Measurements from ENCODE around the gene AGBL5.

Gene AGBL5

DNA sequence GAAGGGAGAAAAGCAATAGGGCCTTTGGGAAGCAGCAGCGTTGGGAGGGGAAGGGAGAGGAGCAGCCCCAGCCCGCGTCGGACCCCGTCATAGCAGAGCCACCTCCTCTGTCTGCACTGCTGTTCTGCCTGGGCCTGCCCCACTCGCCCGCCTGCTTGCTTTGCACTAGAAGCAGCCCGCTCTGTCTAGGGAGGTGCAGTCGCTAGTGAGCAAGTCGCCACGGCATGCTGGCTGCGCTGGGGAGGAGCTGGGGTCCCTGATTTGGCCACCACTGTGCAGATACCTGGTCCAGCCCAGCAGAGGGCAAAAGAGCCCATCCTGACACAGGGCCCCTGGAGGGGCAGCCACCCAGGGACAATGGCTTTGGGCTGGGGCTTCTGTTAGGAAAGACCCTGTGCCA is 26.7 kb upstream of the AGBL5 start:
- DNase-seq (ENCODE audit: low spot score), result no peak

DNA sequence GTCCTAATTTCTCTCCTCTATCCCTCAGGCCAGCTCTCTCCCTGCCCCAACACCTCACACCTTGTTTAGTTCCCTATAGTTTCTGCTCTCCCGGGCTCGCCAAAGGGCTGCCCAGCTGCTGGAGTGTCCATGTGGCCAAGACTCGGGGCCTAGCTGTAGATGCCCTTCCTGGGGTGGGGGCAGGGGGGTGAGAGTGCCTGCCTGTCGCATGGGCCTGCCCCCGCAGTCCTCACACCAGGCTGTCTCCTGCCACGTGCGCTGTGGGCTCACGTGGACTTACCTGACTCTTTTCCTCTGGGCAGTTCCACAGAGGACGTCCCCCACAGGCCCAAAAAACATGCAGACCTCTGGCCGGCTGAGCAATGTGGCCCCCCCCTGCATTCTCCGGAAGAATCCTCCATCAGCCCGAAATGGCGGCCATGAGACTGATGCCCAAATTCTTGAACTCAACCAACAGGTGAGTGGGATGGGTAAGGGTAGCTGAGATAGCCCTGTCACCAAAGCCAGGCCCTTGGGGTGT is 26.1 kb upstream of the AGBL5 start:
- no peak for DNase-seq (ENCODE audit: low spot score)

DNA sequence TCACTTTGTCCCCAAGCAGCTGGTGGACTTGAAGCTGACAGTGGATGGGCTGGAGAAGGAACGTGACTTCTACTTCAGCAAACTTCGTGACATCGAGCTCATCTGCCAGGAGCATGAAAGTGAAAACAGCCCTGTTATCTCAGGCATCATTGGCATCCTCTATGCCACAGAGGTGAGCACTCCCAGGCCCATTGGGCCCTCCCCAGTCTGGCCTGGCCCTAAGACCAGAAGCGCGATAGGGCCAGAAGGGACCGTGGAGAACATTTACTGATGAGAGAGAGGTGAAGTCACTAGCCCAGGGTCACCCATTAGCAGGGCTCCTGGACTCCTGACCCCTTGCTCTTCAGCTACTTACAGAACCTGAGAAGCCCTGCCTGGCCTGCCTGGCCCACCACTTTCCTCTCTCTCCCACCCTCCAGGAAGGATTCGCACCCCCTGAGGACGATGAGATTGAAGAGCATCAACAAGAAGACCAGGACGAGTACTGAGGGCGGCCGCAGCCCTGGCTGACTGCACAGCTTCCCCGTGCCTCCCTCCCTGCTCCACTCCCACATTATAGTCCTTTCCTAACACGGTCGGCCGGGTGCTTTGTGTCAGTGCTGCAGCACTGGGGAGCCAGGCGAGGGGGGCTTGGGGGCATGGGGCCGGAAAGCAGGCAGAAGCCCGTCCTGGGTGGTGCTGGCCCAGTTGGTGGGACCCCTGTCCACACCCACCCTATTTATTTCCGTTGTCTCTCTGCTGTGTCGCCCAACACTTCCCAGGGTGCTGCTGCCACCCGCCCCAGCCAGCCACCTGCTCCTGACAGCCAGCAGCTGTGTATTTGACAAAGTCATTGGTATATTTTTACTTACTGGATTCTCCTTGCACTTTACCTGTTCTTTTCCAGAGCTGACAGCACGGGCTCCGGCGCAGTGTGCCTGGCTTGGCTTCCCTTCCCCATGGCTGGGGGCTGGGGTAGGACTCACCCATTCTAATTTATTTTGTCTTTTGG is 25.3 kb upstream of the AGBL5 start:
- DNase-seq (ENCODE audit: low spot score), result no peak

DNA sequence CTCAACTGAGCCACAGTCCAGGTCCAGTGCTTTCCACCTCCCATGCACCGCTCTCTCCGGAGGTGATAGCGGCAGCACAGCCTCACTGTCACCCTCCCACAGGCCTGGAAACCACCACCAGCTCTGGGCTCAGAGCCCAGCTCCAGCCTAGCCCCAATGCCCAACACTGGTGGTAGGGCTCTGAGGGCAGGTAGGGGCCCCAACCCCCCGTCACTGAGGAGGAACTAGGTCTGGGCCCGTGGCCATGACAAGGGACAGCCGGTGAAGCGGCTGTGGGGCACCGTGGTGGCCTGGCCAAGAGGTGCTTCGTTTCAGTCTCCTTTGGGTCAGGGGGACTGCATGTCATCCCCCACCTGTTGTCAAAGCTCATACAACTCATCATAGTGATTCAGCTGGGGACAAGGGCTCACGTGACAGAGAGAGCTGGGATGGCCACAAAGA is 24.2 kb upstream of the AGBL5 start:
- no peak for DNase-seq (ENCODE audit: low spot score)

DNA sequence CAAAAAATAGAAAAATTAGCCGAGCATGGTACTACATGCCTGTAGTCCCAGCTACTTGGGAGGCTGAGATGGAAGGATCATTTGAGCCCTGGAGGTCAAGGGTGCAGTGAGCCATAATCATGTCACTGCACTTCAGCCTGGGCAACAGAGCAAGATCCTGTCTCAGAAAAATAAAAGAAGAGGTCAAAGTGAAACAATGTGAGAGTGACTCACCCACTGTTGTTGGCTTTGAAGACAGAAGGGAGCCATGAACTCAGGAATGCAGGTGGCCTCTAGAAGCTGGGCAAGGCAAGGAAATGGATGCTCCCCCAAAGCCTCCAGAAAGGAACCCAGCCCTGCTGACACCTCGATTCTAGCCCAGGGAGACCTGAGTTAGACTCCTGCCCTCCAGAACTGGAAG is 22.4 kb upstream of the AGBL5 start:
- DNase-seq (ENCODE audit: low spot score), result no peak

DNA sequence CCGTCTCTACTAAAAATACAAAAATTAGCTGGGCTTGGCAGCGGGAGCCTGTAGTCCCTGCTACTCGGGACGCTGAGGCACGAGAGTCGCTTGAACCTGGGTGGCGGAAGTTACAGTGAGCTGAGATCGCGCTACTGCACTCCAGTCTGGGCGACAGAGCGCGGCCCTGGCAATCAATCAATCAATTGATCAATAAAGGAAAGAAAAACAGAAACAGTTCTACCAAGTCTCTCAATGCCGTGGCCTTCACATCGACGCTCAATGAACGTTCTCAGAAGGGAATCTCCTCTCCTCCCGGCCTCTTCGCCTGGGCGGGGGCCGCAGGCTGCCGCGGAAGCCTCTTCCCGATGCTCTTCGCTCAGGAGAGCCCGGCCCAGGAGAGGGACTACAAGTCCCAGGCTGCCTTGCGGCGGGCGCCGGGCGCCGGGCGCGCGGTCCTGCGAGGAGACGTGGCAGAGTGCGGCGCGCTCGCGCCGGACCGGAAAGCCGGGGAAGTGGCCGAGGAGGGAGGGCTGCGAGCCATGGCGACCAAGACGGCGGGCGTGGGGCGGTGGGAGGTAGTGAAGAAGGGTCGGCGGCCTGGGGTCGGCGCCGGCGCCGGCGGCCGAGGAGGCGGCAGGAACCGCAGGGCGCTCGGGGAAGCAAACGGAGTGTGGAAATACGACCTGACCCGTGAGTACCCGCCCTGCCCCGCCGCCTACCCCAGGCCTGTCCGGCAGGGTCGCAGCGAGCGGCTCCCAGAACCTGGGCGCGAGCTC is 18.8 kb upstream of the AGBL5 start, which contains the start of gene TMEM214:
TSS of gene TMEM214 (plus strand) at position 471 of the 758 bp plus-strand sequence. CDS start at position 522, 51 bp downstream.
- peak; percentile 90 for DNase-seq (ENCODE audit: low spot score)

DNA sequence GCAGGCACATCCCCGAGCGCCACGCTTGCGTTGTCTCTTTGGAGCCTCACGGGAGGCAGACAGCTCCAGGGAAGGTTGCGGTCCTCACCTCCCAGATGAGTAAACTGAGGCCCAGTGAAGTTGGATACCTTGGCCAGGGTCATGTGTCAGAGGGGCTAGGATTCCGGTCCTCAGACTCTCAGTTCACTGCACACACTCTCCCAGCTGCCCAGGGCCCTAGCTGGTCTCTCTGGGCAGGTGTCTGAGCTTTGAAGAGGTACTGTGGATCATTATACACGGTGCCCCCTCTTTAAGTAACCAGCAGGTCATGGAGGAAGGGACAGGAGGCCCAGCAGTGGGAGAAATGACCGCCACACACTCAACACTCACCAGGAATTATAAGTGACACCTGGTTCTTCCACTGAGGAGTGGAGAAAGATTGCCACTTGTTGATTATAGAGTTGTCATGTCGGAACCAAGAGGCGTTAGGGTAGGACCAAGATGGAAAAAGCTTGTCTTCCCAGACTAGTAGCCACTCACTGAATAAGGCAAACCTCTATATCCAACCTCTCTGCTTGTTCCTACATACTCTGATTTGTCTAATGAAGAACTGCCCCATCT is 18.1 kb upstream of the AGBL5 start:
- no peak for DNase-seq (ENCODE audit: low spot score)

DNA sequence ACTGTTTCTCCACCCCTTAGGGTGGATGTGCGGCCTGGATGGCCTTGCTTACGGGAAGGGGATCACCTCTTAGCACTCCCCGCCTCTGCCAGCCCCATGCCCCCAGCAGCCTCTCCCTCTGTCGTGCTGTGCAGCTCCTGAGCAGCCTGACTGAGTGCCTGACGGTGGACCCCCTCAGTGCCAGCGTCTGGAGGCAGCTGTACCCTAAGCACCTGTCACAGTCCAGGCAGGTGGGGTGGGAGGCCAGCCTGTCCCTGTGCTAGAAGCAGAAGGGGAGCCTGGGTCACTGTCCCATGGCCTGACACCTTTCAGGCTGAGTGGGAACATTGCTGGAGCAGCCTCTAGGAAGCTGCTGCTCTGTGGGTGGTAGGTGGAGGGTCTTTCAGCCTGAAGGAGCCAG is 13.5 kb upstream of the AGBL5 start:
- DNase-seq (ENCODE audit: low spot score), result no peak

DNA sequence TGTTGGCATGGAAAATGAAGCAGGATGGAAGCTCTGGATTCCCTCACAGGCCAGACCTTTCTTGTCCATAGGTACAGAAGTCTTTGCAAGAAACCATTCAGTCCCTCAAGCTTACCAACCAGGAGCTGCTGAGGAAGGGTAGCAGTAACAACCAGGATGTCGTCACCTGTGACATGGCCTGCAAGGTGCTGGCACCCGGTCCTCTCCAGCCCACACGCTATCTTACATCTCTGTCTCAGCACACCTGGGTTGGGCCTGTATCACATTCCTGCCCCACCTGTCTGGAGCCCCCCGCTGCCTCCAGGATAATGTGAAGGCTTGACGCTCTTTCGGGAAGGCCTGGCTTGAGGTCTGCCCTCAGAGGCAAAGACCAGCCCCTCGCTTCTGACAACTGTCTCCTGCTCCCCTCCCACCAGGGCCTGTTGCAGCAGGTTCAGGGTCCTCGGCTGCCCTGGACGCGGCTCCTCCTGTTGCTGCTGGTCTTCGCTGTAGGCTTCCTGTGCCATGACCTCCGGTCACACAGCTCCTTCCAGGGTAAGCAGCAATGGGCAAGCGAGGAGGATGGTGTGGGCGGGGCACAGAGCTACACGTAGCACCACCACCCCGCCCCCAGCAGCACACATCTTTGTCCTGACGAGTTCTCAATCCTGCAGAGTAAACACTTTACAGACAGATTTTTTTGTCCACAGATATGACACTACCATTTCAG is 12.7 kb upstream of the AGBL5 start:
- DNase-seq (ENCODE audit: low spot score), result no peak

DNA sequence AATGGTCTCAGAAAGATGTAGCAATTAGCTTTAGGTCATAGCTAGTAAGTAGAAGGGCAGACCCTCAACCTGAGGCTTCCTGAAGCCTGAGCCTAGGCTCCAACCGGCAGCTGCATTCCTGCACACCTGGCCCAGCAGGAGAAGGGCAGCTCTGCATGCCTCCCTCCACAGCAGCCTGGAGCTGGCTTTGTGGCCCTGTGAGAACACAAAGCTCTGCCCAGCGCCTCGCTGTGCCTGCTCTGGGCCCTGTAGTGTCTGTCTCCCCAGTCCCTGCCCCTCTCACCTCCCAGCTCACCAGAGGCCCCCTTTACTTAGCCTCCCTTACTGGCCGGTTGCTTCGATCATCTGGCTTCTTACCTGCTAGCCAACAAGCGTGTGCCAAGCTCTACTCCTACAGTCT is 12.0 kb upstream of the AGBL5 start:
- no peak for DNase-seq (ENCODE audit: low spot score)

DNA sequence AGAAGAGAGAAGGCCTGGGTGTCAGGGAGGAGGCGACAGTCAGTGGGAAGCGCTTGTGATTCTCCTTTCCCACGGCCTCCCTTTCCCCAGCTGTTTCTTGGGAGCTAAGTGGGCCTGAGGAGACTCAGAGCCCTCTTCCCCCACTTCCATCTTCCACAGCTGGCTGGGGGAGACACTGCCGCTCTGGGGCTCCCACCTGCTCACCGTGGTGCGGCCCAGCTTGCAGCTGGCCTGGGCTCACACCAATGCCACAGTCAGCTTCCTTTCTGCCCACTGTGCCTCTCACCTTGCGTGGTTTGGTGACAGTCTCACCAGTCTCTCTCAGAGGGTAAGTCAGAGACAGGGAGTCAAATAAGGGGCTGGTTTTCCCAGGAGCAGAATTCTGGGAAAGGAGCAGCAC is 11.6 kb upstream of the AGBL5 start:
- no peak for DNase-seq (ENCODE audit: low spot score)

DNA sequence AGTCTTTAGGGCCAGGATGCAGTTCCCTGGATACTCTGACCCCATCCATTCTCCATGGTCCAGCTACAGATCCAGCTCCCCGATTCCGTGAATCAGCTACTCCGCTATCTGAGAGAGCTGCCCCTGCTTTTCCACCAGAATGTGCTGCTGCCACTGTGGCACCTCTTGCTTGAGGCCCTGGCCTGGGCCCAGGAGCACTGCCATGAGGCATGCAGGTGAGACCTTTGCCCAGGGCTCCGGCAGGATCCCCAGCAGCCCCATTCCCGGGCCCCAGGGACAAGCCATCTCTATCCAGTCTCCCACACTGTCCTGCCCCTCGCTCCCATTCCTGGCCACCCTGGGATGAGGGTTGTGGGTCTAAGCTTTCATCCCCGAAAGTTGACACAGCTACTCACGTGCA is 11.2 kb upstream of the AGBL5 start:
- DNase-seq (ENCODE audit: low spot score), result no peak

DNA sequence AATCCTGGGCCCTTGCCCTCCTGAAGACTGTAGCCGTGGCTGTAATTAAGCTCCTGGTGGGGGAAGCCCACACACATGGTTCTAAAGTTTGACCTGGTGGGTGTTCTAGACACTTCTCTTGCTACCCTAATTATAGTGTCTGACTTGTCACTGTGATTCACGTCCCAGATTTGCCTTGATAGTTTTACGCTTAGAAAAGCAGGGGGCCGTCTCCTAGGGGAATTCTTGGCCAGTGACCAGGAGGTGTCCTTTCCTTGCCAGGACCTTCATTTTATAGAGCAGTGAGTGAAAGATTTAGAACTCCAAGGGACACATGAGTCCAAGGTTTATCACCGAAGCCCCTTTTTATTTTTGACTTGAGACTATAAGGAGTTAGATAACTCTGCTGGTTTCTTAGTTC is 9.7 kb upstream of the AGBL5 start:
- DNase-seq (ENCODE audit: low spot score), result no peak

DNA sequence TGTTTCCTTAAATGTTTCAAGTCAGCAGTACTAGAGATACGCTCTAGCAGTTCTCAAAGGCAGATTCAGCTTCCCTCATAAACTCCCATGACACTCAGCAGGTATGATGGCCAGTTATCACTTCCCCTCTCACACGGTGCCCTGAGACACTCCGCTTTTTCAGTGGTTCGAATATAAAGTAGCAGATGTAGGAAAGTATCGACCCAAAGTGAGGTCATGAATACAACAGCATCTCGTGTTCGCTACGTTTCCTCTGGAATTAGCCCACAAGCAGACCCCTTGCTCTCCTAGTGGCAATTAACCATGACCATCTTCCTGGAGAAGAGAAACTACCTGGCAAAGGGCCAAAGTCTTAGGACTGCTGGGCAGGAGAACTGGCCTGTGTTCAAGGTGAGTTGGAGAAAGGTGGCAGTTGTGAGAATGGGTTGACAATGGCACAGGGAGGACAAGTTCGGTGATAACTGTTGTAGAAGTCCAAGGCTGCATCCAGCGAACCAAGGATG is 9.3 kb upstream of the AGBL5 start:
- no peak for DNase-seq (ENCODE audit: low spot score)

DNA sequence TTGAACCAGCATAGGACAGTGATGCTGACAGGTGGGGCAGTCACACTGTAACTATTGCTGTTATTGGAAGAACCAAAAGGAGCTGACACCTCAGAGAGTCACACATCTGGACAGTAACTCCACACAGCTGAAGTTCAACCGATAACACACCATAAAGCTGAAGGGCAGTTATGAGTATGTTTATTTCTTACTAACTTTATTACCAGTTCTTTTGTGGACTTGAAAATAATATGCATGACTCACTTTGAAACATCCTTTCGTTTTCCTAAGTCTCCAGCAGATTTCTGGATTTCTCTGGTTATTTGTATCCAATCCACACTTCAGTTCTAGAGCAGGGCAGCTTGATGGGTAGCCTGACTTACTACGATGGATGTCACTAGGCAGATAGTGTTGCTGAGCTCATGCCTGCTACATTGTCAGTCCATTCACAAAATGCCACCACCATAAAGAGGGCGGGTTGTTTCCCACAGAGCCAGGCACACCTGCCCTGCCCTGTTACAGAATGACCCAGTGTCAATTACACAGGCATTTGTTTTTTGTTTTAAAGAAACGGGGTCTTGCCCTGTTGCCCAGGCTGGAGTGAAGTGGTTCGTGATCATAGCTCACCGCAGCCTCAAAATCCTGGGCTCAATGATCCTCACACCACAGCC is 8.4 kb upstream of the AGBL5 start:
- no peak for DNase-seq (ENCODE audit: low spot score)

DNA sequence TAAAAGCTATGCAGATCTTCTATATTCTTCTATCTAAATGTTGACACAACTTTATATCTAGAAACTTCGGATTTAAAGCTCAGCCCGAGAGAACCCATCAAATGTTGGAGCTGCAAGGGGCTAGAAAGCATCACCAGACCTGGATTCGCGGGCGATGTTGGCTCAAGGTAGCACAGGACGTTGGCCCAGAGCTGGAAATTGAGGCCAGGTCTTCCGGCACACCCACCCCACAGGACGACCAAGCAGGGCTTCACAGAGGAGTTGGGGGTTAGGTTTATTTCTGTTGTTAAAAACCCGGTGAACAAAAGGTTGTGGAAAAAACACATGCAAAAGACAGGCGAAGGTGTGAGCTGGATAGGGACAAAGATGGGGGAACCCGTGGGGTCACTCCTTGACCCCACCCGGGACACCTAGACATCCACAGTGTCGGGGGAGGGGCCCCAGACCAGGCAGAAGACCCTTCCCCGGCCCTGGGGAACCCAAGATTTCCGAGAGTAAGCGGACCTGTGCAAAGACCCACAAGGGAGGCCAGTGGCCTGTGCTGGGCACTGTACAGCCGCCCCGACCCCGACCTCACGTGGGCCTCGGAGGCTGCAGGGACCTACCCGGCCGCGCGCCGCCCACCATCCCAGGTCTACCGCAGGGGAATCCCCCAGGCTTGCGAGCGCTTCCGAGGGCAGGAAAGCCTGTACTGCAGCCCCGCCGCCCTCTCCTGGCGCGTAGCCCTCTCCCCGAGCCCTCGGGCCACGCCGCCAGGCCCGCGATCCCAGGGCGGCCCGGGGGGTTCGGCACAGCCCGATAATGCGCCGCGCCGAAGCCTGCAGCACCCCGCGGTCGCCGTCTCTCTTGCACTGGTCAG is 1.8 kb upstream of the AGBL5 start:
- no peak for DNase-seq (ENCODE audit: low spot score)

DNA sequence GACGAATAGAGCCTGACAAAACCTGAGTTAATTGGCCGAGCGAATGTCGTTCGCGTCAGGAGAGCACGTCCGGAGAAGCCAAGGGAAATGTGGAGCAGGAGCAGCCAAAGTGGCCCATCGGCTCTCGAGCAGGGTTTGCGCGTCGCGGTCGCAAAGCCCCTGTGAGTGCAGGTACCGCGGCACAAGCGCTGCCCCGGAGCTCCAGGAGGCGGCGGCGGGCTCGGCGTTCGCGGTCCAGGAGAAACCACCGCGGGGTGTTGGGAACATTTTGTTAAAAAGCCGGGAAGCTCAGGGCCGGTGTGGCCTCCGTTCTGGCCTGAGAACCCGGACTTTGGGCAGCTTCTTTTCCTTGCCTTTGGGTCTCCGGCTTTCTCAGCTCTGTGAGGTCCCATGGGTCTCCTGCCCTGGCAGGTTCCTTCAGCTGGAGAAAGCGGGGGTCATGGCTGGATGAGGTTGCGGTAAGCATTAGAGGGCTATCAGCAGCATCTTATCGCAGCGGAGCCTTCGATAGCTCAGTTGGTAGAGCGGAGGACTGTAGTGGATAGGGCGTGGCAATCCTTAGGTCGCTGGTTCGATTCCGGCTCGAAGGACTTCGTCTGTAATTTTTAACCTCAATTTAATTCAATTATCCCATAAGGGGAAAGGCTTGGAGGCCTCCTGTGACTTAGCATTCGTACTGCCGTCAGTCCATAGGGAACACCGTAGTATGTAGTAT is 1.0 kb upstream of the AGBL5 start:
- DNase-seq (ENCODE audit: low spot score), result peak; percentile 97

DNA sequence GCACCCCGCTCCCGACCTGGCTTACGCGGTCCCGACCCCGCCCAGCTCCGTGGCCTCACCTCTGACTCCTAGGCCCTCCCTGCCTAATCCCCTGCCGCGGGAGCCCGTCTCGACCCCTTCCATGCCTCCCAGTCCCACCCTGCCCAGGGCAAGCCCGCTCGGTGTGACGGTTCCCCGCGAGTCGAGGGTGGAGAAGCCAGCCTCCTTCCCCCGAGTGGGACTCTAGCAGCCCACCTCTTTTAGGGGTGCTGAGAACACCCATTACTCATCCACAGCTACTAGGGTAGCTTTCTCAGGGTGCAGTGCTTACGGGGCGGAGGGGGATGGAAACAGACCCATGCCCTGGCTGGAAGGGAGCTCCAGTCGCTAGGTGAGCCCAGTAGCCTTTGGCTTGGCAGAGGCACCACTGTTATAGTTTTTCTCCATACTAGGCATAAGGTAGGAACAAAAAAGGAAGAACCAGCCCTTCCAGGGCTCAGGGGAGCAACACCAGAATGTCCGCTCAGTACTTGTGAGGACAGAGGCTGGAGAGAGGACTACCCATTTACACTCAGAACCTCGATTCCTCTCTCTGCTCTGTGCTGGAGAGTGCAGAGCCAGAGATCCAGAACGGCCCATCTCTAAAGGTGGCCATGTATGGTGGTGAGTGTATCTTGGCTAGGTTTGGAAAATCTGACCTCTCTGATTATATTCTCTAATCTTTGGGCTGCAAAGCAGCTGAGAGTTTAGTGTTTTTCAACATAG is 606 bp downstream of the AGBL5 start:
- no peak for DNase-seq (ENCODE audit: low spot score)

DNA sequence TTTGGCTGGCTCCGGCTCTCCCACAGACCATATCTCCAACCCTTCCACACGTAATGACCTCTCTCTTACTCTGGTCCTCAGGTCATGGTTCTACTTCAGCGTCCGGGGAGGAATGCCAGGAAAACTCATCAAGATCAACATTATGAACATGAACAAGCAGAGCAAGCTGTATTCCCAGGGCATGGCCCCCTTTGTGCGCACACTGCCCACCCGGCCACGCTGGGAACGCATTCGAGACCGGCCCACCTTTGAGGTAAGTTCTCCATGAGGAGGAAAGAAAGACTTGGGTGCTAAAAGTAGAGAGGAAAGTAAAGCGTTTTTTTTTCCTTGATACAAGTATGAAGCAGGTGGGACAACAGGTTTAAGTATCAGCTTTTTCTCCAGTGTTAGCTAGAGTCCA is 1.9 kb downstream of the AGBL5 start:
- no peak for DNase-seq (ENCODE audit: low spot score)
